Calu3 (cell line): ENCODE data around the gene ADD3. TPM values are rescaled to one million over a fixed set of nuclear protein-coding genes. Genes with fewer than 3 reads are reported as not detected.

Source experiments
- BruUV-seq: library from RNA; stranded (reverse); fragments of 400-500 nt; replicated peaks from 2 replicates; lab custom pipeline; 2021; lab: Mats Ljungman, UMichigan
- CTCF ChIA-PET: fragments of 300-600 bp; sonication (Branson Sonifier 250); formaldehyde crosslinking; loops from one replicate; lab custom pipeline; 2022; ENCODE audit warnings: antibody characterized with exemption; lab: Charles Lee
- DNase-seq: peaks from one replicate; pipeline ENCODE4 v3.0.0; 2022
- H3K27ac Mint-ChIP-seq: one replicate; pipeline ENCODE4 v1.8.0; 2022; ENCODE audit warnings: mixed read lengths; ENCODE audit not compliant: unreplicated experiment
- H3K27me3 Mint-ChIP-seq: one replicate; pipeline ENCODE4 v1.8.0; 2022; ENCODE audit warnings: mixed read lengths; ENCODE audit not compliant: unreplicated experiment
- H3K36me3 Mint-ChIP-seq: one replicate; pipeline ENCODE4 v1.8.0; 2022; ENCODE audit warnings: mild to moderate bottlenecking, moderate library complexity, mixed read lengths; ENCODE audit not compliant: insufficient read depth, unreplicated experiment
- H3K4me1 Mint-ChIP-seq: one replicate; pipeline ENCODE4 v1.8.0; 2022; ENCODE audit warnings: mild to moderate bottlenecking, low read depth, mixed read lengths; ENCODE audit not compliant: unreplicated experiment
- H3K4me3 Mint-ChIP-seq: one replicate; pipeline ENCODE4 v1.8.0; 2022; ENCODE audit warnings: mild to moderate bottlenecking, low read depth, moderate library complexity, mixed read lengths; ENCODE audit not compliant: unreplicated experiment
- H3K9me3 Mint-ChIP-seq: one replicate; pipeline ENCODE4 v1.8.0; 2022; ENCODE audit warnings: low read depth, mixed read lengths; ENCODE audit not compliant: unreplicated experiment
- CTCF ChIP-seq: fragments of 200-600 bp; IDR thresholded peaks from one replicate; pipeline ENCODE4 v1.8.0; 2022; ENCODE audit warnings: antibody characterized with exemption; ENCODE audit not compliant: unreplicated experiment
- intact Hi-C: fragments of 100-400 bp; cut with micrococcal nuclease; formaldehyde crosslinking; loops from one replicate; pipeline ENCODE4 v1.10.0; 2022; ENCODE audit not compliant: unreplicated experiment
- total RNA-seq: library from RNA; stranded (reverse); gene quantifications from 2 replicates; pipeline ENCODE4 v1.2.3, GENCODE V29; 2022

The ADD3 gene
- total RNA-seq, 1 experiment from 2014 or later, result 64.4 TPM

- H3K4me1 Mint-ChIP-seq, result peaks cover 31% of the 10 kb centered on the region
- DNase-seq, result no peak
- no peaks in the 10 kb centered on the region for H3K36me3 Mint-ChIP-seq
- TF ChIP-seq CTCF, result no peak
- no peaks in the 10 kb centered on the region for H3K9me3 Mint-ChIP-seq
- no peak overlapping the region for H3K4me3 Mint-ChIP-seq
- no peaks in the 10 kb centered on the region for H3K27me3 Mint-ChIP-seq
- no peak overlapping the region for H3K27ac Mint-ChIP-seq
- CTCF ChIA-PET, result interaction anchor here (0.7 to 1.0 kb wide), 2 partner anchors 9 to 65 kb away, joined by 3 read pairs; no protein-coding TSS in a partner anchor
- intact Hi-C loops, result loop anchor here (2.0 to 10.0 kb wide), 3 partner anchors 28 to 98 kb away; partner anchors contain the start of gene ADD3
- no TSS peak for BruUV-seq
Observed at GRCh38 chr10:109979215-109979614, 28.6 kb upstream of the ADD3 start.

- Mint-ChIP-seq H3K36me3 (no peaks in the 10 kb centered on the region), H3K27ac (no peak overlapping the region), H3K4me1 (peaks cover 17% of the 10 kb centered on the region), H3K4me3 (no peak overlapping the region), H3K9me3 (no peaks in the 10 kb centered on the region), H3K27me3 (no peaks in the 10 kb centered on the region)
- no peak for TF ChIP-seq CTCF
- no peak for DNase-seq
- BruUV-seq, result no TSS peak
- intact Hi-C loops, result no loop called here
- CTCF ChIA-PET, result no interaction called here
Observed at GRCh38 chr10:109981650-109982049, 26.1 kb upstream of the ADD3 start.

- no peaks in the 10 kb centered on the region for H3K9me3 Mint-ChIP-seq
- H3K27me3 Mint-ChIP-seq, result no peaks in the 10 kb centered on the region
- no peaks in the 10 kb centered on the region for H3K36me3 Mint-ChIP-seq
- DNase-seq, result no peak
- no peak overlapping the region for H3K27ac Mint-ChIP-seq
- H3K4me3 Mint-ChIP-seq, result no peak overlapping the region
- BruUV-seq, result no TSS peak
- CTCF ChIA-PET, result no interaction called here
- TF ChIP-seq CTCF, result no peak
- intact Hi-C loops, result no loop called here
- peaks cover 12% of the 10 kb centered on the region for H3K4me1 Mint-ChIP-seq
Observed at GRCh38 chr10:109982123-109982522, 25.7 kb upstream of the ADD3 start.

GRCh38 chr10:109982812-109983211, 25.0 kb upstream of the ADD3 start:
- H3K4me1 Mint-ChIP-seq, result peaks cover 5% of the 10 kb centered on the region
- TF ChIP-seq CTCF, result no peak
- BruUV-seq, result no TSS peak
- CTCF ChIA-PET, result no interaction called here
- intact Hi-C loops, result no loop called here
- H3K27ac Mint-ChIP-seq, result no peak overlapping the region
- H3K36me3 Mint-ChIP-seq, result no peaks in the 10 kb centered on the region
- DNase-seq, result no peak
- H3K4me3 Mint-ChIP-seq, result no peak overlapping the region
- H3K9me3 Mint-ChIP-seq, result no peaks in the 10 kb centered on the region
- H3K27me3 Mint-ChIP-seq, result no peaks in the 10 kb centered on the region
